COLO668 (cell line): ENCODE data around the gene RPL3.
A peak's percentile ranks its signal among the peaks of the same experiment; 100 is the strongest.
"Not testable (repeated sequence)": the region's sequence is repeated elsewhere in the genome, so short reads cannot be mapped to it uniquely, and the experiment has no call there.

Source experiments
- DNase-seq: peaks from one replicate; lab custom pipeline; 2025; ENCODE audit not compliant: unreplicated experiment; lab: John Stamatoyannopoulos, UW

RPL3 gene

DNA sequence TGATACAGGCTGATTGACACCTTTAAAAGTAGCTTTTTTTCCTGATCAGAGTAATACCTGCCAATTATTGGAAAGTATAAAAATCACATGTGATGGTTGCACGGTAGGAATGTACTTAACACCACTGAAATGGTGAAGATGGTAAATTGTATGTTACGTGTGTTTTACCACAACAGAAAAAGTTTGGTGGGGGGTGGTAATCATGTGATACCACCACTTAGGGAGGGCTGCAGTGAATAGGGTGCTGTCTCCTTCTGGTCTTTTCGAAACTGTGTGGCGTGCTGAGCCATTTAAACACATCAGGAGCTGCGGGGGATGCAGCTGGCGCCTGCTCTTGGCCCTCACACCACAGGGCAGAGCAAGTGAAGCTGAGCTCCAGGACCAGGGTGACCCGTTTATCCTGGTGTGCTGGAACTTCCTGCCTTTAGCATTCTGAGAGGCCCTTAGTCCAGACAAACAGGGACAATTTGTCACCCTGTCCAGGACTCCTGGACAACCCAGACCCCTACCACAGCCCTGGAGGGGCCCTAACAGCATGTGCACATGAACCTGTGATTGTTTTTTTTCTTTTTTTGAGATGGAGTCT is 33.0 kb upstream of the RPL3 start:
- no peak for DNase-seq

DNA sequence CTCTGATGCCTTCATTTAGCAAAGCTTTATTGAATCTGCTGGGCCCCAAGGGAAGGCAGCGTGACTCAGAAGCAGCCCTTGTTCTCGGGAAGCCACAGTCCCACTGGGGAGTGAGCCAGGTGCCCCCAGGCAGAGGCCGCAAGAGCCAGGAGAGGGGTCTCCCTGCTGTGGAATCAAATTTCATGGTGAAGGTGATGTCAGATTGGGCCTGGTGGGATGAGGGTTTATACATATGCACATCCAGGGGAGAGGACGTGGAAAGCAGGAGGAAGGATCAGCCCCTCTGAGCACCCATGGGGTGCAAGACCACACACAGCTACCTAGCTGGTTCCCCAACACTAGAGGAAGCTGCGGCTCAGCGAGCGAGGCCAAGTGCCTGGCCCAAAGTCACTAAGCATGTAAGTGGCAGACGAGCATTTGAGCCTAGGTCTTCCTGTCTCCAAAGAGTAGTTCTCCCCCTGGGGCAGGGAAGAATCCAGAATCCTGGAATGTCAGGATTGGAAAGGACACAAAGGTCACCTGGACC is 32.3 kb upstream of the RPL3 start:
- DNase-seq, result no peak

- no peak for DNase-seq
Measured at GRCh38 chr22:39350757-39351688, 31.6 kb upstream of the RPL3 start.

GRCh38 chr22:39349967-39350726 is 30.7 kb upstream of the RPL3 start, which contains the start of gene SYNGR1:
Gene SYNGR1 (plus strand): TSS chr22:39349991. CDS start chr22:39350011, 20 bp downstream.
- DNase-seq, result no peak

GRCh38 chr22:39349506-39349966 is 30.1 kb upstream of the RPL3 start:
- DNase-seq, result peak; percentile 17

DNA sequence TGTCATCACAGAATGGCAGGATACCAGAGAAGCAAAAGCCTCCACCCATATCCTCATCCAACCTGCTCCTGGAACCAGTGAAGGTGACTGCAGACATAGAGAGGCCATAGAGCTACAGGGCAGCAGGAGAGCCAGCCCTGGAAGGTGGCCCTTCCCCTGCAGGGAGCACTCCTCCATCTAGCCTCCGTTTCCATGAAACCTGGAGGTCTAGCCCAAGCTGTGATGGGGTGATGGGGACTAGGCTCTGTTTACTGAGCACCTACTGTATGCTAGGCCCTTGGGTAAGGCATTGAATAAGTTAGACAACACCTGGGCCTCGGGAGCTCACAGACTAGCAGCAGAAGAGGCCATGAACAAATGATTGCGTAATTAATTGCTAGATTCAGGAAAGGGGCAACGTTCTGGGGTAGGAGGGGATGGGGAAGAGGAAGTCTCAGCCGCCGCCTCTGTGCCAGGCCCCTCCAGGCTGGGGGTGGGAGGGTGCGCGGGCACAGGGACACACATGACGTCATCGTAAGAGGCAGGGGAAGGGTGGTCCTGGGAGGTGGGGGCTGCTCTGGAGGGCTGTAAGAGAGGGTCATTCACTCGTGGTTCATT is 29.6 kb upstream of the RPL3 start:
- DNase-seq, result no peak

GRCh38 chr22:39345231-39345630 is 25.8 kb upstream of the RPL3 start:
- no peak for DNase-seq

DNA sequence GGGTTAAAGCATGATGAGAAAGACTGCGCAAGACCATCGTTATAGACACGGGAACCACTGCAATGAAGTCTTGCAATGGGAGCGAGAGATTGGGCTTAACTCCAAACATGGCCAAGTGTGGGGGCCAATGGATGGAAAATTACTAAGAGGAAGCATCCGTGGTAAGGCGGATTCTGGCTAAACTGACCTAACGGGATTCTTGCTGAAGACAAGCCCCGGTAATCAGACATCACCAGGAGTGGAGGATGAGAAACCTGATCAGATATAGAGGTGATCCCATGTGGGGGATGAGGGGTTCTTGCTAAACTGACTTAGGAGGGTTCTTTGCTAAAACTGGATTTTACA is 24.6 kb upstream of the RPL3 start:
- DNase-seq, result no peak

DNA sequence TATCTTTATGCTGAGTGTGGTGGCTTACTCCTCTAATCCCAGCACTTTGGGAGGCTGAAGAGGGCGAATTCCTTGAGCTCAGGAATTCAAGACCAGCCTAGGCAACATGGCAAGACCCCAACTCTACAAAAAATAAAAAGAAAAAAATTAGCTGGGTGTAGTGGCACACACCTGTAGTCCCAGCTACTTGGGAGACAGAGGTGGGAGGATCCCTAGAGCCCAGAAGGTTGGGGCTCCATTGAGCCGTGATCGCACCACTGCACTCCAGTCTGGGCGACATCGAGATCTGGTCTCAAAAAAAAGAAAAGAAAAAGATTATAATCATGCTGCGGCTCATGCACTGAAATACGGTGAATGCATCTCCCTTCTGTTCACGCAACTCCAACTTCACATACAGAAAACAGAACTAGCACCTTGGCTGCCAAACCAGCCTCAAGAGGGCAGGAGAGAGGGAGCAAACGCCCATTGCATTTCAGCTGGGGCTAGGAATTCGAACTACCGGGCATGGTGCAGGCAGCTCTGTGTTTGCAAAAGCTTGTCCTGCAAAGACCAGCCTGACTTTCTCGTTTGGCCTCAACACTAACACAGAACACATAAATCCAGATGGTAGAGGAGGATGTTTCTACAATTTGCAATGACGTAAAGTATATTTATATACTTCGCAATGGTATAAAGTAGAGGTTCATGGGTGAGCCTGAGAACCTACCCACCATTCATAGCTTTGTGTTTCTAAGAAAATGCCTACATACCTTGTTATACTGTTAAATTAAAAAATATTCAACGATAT is 24.0 kb upstream of the RPL3 start:
- peak; percentile 45 for DNase-seq

DNA sequence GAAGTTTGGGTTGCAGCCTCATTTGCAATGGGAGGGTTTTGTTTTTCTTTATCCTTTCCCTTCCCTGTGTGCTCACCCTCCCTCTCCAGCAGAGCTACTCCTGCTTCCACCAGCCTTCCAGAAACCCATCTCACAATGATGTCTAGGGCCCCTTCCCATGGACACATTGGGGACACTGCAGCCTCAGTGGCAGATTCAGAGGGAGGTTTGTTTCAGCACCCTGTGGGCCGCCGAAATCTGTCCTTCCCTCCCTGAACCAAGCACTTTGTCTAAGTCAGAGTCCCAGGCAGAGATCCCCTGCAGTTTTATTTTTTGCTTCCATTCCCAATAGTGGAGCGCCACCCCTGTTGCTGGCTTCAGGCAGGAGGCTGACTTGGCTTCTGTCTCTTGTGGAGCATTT is 21.8 kb upstream of the RPL3 start:
- no peak for DNase-seq

GRCh38 chr22:39339775-39340174 is 20.4 kb upstream of the RPL3 start:
- DNase-seq, result not testable (repeated sequence)

GRCh38 chr22:39336411-39336810 is 17.0 kb upstream of the RPL3 start:
- no peak for DNase-seq

DNA sequence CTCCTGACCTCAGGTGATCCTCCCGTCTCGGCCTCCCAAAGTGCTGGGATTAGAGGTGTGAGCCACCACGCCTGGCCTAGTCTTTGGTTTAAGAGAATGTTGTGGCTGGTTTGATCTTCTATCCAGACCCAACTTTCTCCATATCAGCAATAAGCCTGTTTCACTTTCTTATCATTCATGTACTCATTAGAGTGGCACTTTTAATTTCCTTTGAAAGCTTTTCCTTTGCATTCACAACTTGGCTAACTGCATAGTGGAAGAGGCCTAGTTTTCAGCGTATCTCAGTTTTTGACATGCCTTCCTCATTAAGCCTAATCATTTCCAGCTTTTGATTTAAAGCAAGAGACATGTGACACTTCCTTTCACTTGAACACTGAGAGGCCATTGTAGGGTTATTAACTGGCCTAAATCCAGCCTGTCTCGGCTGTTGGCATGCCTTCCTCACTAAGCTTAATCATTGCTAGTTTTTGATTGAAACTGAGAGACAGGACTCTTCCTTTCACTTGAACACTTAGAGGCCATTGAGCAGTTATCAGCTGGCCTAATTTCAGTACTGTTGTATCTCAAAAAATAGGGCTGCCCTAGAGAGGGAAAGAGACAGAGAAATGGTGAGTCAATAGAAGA is 13.1 kb upstream of the RPL3 start:
- no peak for DNase-seq

DNA sequence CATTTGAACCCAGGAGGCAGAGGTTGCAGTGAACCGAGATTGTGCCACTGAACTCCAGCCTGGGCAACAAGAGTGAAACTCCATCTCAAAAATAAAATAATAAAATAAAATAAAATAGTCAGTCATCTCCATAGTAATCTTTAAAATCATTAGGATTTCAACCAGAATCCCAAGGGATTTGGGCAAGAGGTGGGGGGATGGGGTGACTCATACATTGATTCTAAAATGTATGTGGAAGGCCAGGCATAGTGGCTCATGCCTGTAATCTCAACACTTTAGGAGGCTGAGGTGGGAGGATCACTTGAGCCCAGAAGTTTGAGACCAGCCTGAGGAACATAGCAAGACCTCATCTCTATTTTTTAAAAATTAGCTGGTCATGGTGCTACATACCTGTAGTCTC is 11.1 kb upstream of the RPL3 start:
- DNase-seq, result not testable (repeated sequence)

DNA sequence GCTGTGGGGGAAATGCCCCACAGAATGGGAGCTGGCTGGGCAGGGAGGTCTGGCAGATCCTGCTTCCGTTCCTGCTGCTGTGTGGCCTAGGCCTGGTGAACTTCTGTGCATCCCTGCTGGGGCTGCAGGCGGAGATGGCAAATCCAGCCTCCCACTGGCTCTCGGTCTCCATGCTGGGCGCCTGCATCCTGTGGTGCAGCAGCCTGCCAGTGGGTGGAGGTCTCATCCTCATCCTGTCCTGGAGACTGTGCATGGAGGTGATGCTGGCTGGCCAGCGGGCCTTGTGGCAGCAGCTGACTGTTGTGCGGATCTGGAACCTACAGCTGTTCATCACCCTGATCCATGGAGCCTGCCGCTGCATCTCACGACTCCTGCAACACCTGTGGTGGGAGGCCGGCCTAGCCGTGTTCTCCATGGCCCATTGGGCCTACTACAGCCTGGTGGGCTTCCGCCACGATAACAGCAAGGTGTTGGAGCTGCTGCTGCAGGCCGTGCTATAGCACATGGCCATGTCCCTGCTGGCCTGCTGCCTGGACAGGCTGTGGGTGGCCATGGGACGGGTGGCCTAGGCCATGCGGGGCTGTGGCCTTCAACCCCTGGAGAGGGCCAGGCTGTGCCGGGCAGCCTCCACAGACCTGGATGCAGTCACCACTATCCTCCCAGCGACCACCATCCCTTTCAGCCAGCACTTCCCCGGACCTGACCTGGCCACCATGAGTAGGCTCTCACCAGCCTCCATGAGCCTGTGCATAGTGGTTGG is 8.8 kb upstream of the RPL3 start:
- no peak for DNase-seq

GRCh38 chr22:39325392-39325932 is 6.0 kb upstream of the RPL3 start:
- no peak for DNase-seq

- DNase-seq, result not testable (repeated sequence)
Measured at GRCh38 chr22:39320616-39321029, 1.2 kb upstream of the RPL3 start.

DNA sequence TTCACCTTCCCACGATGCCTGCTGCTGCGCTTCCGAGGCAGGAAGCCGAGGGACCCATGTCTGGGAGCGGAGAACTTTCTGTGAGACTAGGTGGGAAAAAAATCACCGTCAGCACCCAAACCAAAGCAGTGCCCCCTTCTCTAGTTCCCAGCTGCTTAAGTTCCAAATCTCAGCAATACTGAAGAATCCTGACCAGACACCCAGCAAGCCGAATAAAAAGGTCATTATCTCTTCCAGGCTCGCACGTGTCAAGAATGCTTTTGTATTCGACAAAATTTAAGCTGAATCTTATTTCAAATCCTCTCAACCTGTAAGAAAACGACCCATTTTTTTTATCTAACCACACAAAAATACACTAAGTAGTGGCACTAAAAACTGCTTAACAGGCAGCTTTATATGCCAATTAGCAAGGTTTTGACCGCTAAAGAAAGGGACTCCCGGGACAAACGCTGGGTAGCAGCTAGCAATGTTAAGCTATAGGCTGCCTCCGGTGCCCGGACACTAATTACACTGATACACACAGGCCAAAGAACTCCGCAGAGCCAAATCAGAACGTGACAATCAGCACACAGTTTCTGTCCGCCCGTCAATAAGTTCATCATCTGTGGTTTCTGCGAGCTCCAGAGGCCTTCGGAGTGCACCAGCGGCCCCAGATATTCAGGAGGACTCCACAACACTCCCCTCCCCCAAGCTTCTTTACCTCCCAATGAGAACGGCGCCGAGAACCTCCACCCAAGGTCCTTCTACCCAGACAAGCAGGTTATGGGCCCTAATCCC is 728 bp downstream of the RPL3 start:
- DNase-seq, result peak; percentile 51
